GM21381 (cell line): ENCODE measurements around the gene SURF6.
"Not testable (repeated sequence)": the region's sequence is repeated elsewhere in the genome, so short reads cannot be mapped to it uniquely, and the experiment has no call there.

Experiments
- ATAC-seq: cut with Tn5 transposase; IDR thresholded peaks from one replicate; pipeline ENCODE4 v1.9.1; 2021; ENCODE audit warnings: mild to moderate bottlenecking, moderate library complexity; ENCODE audit not compliant: unreplicated experiment

Gene SURF6

DNA sequence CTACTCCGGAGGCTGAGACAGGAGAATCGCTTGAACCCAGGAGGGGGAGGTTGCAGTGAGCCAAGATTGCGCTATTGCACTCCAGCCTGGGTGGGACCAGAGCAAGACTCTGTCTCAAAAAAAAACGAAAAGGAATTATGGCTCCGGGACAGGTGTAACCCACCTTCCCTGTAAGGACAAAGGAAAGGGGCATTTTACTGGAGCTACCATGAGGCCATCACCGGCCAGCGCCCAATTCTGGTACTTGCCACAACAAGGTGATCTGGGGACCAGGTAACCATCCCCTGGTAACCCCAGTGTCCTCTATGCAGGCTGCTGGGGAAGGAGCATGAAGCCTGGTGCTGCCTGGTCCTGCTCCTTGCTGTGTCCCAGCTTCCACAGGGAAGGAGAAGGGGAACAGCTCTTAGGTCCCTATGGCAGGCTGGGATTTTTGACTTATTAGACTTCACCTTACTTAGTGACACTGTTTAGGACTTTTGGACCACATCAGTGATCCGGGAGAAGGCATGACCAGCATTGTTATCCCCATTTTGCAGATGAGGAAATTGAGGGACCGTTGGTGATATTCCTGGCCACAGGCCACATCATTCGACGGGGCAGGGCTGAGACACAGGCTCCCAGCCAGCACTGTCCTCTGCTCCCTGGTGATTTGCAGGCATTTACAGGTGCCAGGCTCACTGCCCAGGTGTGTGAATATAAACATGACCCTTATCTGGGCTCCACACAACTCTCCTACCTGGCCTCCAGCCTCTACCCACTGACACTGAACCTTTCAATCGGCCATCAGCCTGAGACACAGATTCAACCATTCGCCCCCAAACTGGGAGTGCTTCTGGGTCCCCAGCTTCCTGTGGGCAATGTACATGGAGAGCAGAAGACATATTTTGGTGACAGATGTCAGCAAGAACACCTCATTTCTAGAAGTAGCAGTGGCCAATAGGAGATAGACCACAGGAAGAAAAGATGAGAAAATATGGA lies 34.4 kb downstream of the SURF6 start:
- ATAC-seq, result no peak

DNA sequence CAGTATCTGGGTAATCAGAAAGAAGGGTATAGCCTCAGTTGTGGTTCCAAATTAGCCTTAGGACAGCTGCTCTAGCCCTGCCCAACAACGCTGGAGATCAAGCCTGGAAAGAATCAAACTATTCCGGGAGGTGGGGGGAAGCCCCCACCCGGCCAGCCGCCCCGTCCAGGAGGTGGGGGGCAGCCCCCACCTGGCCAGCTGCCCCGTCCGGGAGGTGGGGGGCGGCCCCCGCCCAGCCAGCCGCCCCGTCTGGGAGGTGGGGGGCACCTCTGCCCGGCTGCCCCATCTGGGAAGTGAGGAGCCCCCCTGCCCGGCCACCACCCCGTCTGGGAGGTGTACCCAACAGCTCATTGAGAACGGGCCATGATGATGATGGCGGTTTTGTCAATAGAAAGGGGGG lies 36.0 kb downstream of the SURF6 start:
- ATAC-seq, result not testable (repeated sequence)

DNA sequence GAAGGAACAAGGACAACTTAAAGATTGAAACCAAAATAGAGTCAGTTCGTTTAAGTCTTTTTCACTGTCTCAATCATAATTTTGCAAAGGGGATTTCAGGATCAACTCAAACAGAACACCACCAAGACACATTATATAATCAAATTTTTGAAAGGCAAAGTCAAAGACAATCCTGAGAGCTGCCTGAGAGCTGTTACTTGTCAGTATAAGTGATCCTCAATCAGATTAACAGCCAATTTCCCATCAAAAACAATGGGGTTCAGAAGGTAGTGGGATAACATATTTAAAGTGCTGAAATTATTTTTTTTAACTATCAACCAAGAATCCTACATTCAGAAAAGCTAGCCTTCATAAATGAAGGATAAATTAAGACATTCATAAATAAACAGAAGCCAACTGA lies 41.7 kb downstream of the SURF6 start:
- no peak for ATAC-seq

DNA sequence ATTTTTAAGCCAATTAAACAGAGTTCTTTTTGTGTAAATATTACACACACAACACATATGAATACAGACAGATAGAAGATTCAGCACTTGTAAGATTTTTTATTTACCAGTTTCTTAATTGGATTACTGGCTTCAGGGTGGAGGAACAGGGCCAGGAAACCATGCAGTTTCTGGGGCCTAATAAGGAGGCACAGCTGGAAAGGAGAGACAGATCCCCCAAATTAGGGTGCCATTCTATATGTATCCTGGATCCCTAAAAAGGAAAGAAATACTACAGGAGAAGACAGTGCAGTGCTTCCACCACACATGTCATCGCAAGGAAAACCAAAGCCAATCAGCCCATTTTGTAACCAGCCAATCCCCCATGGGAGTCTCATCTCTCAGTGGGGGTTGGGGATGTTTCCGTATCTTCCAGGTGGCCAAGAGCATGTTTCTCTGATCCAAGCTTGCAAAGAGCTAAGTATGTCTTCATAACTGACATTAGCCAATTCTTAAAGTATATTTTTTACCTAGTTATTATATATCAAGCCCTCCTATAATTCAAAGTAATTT lies 45.2 kb downstream of the SURF6 start:
- no peak for ATAC-seq

DNA sequence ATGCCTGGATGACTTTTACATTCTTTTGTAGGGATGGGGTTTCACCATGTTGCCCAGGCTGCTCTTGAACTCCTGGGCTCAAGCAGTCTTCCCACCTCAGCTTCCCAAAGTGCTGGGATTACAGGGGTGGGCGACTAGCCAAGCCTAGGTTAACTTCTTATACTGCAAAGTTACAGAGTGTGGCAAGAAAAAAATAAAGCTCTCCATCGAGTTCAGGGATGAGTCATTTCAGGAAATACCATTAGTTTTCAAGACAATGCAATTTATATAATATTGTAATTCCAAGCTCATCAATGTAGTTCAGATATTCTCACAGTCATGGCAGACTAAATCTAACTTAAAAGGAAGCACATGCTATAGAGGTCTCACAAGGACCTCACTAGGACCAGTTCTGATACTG lies 49.5 kb downstream of the SURF6 start:
- no peak for ATAC-seq

DNA sequence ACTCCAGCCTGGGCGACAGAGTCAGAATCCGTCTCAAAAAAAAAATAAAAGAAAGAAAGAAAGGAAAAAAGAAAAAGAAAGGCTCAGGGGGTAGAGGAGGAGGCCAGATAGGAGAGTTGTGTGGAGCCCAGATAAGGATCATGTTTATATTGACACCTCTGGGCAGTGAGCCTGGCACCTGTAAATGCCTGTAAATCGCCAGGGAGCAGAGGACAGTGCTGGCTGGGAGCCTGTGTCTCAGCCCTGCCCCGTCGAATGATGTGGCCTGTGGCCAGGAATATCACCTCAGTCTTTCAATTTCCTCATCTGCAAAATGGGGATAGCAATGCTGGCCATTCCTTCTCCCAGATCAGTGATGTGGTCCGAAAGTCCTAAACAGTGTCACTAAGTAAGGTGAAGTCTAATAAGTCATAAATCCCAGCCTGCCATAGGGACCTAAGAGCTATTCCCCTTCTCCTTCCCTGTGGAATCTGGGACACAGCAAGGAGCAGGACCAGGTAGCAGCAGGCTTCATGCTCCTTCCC lies 50.7 kb downstream of the SURF6 start:
- no peak for ATAC-seq

DNA sequence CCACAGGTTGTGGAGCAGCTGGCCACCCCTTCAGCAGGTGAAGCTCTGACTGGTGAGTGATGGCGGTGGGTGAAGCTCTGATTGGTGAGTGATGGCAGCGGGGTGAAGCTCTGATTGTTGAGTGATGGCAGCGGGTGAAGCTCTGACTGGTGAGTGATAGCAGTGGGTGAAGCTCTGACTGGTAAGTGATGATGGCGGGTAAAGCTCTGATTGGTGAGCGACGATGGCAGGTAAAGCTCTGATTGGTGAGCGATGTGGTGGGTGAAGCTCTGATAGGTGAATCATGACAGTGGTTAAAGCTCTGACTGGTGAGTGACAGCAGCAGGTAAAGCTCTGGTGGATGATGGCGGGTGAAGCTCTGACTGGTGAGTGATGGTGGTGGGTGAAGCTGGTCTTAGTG lies 51.6 kb downstream of the SURF6 start:
- no peak for ATAC-seq

DNA sequence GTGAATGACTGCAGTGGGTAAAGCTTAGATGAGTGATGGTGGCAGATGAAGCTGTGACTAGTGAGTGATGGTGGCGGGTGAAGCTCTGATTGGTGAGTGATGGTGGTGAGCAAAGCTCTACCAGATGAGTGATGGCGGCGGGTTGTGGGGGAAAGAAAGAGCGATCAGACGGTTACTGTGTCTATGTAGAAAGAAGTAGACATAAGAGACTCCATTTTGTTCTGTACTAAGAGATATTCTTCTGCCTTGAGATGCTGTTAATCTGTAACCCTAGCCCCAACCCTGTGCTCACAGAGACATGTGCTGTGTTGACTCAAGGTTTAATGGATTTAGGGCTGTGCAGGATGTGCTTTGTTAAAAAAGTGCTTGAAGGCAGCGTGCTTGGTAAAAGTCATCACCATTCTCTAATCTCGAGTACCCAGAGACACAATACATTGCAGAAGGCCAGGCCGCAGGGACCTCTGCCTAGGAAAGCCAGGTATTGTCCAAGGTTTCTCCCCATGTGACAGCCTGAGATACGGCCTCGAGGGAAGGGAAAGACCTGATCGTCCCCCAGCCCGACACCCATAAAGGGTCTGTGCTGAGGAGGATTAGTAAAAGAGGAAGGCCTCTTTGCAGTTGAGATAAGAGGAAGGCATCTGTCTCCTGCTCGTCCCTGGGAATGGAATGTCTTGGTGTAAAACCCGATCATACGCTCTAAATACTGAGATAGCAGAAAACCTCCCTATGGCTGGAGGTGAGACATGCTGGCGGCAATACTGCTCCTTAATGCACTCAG lies 52.5 kb downstream of the SURF6 start:
- ATAC-seq, result not testable (repeated sequence)

DNA sequence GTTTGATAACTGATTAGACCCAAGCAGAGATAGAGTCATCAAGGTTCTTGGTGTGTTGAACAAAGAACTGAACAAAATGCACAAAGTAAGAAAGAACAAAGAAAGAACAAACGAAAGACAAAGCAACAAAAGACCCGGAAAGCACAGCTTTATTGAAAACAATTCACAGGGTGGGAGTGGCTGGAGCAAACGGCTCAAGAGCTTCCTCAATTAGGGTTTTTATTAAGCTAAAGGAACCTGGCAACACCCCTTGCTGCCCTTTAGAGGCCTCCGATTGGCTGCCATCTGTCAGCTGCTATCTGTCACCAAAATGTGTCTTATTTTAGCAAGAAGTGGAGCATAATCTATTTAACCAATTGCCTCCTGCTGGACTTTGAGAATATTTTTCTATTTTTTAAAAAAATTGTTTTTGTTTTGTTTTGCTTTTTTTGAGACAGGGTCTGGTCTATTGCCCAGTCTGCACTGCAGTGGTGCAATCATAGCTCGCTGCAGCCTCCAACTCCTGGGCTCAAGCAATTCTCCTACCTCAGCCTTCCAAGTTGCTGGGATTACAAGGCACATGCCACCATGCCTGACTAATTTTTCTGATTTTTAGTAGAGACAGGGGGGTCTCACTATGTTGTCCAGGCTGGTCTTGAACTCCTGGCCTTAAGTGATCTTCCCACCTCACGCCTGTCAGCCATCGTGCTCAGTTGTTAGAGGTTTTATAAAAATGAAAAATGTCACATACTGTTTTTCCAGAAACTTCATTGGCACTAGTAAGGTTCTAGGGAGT lies 53.3 kb downstream of the SURF6 start:
- no peak for ATAC-seq

DNA sequence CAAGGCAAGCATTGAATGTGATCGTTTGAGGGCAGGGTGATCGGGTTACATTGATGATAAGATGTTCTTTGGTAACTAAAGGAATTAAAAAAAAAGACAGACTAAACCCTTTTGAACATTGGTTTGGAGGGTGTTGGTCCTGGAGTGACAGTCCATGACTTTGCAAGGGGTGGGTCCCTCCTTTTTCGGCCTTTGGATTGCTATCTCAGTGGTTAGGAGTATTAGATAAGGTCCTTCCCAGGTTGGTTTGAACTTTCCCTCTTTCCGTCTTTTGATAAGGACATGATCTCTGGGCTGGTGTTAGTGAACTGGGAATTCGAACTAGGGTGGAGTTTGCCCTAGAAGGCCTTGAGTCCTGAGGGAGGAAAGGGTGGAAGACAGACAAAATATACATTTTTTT lies 55.6 kb downstream of the SURF6 start:
- no peak for ATAC-seq
